CD4-positive, alpha-beta memory T cell (primary cell): Measurements from ENCODE around the gene STX7. TPM values are rescaled to one million over a fixed set of nuclear protein-coding genes. Genes with fewer than 3 reads are reported as not detected.

ENCODE experiments used
- CTCF ChIA-PET: fragments of 350-600 bp; sonication (Branson Sonifier 250); formaldehyde crosslinking; loops from one replicate; lab custom pipeline; 2021; ENCODE audit warnings: inconsistent platforms; ENCODE audit not compliant: partially characterized antibody; lab: Charles Lee
- POLR2A ChIA-PET: fragments of 350-600 bp; sonication (Branson Sonifier 250); formaldehyde crosslinking; loops from one replicate; lab custom pipeline; 2021; ENCODE audit not compliant: partially characterized antibody; lab: Charles Lee
- DNase-seq, 5 donors: peaks; one replicate each; pipeline versions ENCODE4 v3.0.0 to v3.0.0-alpha.2; 2020 to 2022; ENCODE audit warnings: mixed read lengths in 1 of 5
- H3K27ac ChIP-seq: one replicate; pipeline ENCODE4 v1.7.0; 2013; ENCODE audit warnings: low read depth, low read length
- H3K27me3 ChIP-seq: 2 replicates; pipeline ENCODE4 v1.7.0; 2013; ENCODE audit warnings: mild to moderate bottlenecking, low read length, moderate library complexity; ENCODE audit not compliant: insufficient read depth
- H3K36me3 ChIP-seq: 2 replicates; pipeline ENCODE4 v1.7.0; 2013; ENCODE audit warnings: mild to moderate bottlenecking, low read length, moderate library complexity; ENCODE audit not compliant: insufficient read depth
- H3K4me1 ChIP-seq: 2 replicates; pipeline ENCODE4 v1.7.0; 2013; ENCODE audit warnings: mild to moderate bottlenecking, low read length, moderate library complexity; ENCODE audit not compliant: insufficient read depth
- H3K4me3 ChIP-seq, 2 donors: one replicate each; pipeline ENCODE4 v1.7.0; 2013; ENCODE audit warnings: low read length in 2 of 2, mild to moderate bottlenecking in 1 of 2
- H3K9me3 ChIP-seq, 2 donors: one replicate each; pipeline ENCODE4 v1.7.0; 2013; ENCODE audit warnings: low read length in 2 of 2, control low read depth in 1 of 2; ENCODE audit not compliant: control insufficient read depth in 1 of 2
- H3K27ac Mint-ChIP-seq, 7 donors: one replicate each; pipeline ENCODE4 v1.8.0; 2020 to 2021; ENCODE audit warnings: mixed read lengths in 7 of 7, mild to moderate bottlenecking in 6 of 7, inconsistent platforms in 3 of 7, moderate library complexity in 3 of 7
- H3K27me3 Mint-ChIP-seq, 2 donors: one replicate each; pipeline ENCODE4 v1.8.0; 2020 to 2021; ENCODE audit warnings: mixed read lengths in 2 of 2
- H3K36me3 Mint-ChIP-seq, 2 donors: one replicate each; pipeline ENCODE4 v1.8.0; 2020 to 2021; ENCODE audit warnings: mixed read lengths in 2 of 2, inconsistent platforms in 1 of 2, mild to moderate bottlenecking in 1 of 2
- H3K4me1 Mint-ChIP-seq, 4 donors: one replicate each; pipeline ENCODE4 v1.8.0; 2020 to 2021; ENCODE audit warnings: mixed read lengths in 4 of 4, mild to moderate bottlenecking in 1 of 4
- H3K4me3 Mint-ChIP-seq, 8 donors: one replicate each; pipeline ENCODE4 v1.8.0; 2020 to 2021; ENCODE audit warnings: mixed read lengths in 8 of 8, mild to moderate bottlenecking in 7 of 8, moderate library complexity in 6 of 8, inconsistent platforms in 3 of 8
- H3K9me3 Mint-ChIP-seq, 8 donors: one replicate each; pipeline ENCODE4 v1.8.0; 2020 to 2021; ENCODE audit warnings: mixed read lengths in 8 of 8, mild to moderate bottlenecking in 5 of 8, inconsistent platforms in 3 of 8, moderate library complexity in 1 of 8
- intact Hi-C: fragments of 100-400 bp; cut with micrococcal nuclease; formaldehyde crosslinking; loops from one replicate; pipeline ENCODE4 v1.15.1; 2023
- polyA plus RNA-seq, 2 donors: library from polyadenylated mRNA; unstranded; fragments of 300-500 nt; fragmentation: Illumina TruSeq; gene quantifications; one replicate each; pipeline ENCODE4 v1.2.3, GENCODE V29; 2021
- total RNA-seq, 2 experiments: library from RNA; stranded (reverse); gene quantifications; one replicate each; pipeline ENCODE4 v1.2.3, GENCODE V29; 2021

Gene STX7
- total and polyA plus RNA-seq, 4 experiments from 2014 or later = 8.2 to 22.7 (median 18.8) TPM

- Histone ChIP-seq H3K4me1 (no peaks in the 10 kb centered on the region), H3K36me3 (peaks cover 26% of the 10 kb centered on the region), H3K9me3 (no peaks in the 10 kb centered on the region), H3K4me3 (no peak overlapping the region), H3K27ac (no peak overlapping the region), H3K27me3 (no peaks in the 10 kb centered on the region)
- no peak for DNase-seq
- H3K4me1 Mint-ChIP-seq = no peaks in the 10 kb centered on the region
- H3K27ac Mint-ChIP-seq = no peak overlapping the region
- no peaks in the 10 kb centered on the region for H3K9me3 Mint-ChIP-seq
- no peaks in the 10 kb centered on the region for H3K27me3 Mint-ChIP-seq
- no peak overlapping the region for H3K4me3 Mint-ChIP-seq
- intact Hi-C loops = no loop called here
- peaks cover 24 to 34% of the 10 kb centered on the region in 2 donors for H3K36me3 Mint-ChIP-seq
- ChIA-PET CTCF (interaction anchor here (1.3 kb wide), 1 partner anchor 187 kb away, joined by 6 read pairs; no protein-coding TSS in a partner anchor), POLR2A (no interaction called here)
Measured at GRCh38 chr6:132466952-132467351, 46.0 kb downstream of the STX7 start.

DNA sequence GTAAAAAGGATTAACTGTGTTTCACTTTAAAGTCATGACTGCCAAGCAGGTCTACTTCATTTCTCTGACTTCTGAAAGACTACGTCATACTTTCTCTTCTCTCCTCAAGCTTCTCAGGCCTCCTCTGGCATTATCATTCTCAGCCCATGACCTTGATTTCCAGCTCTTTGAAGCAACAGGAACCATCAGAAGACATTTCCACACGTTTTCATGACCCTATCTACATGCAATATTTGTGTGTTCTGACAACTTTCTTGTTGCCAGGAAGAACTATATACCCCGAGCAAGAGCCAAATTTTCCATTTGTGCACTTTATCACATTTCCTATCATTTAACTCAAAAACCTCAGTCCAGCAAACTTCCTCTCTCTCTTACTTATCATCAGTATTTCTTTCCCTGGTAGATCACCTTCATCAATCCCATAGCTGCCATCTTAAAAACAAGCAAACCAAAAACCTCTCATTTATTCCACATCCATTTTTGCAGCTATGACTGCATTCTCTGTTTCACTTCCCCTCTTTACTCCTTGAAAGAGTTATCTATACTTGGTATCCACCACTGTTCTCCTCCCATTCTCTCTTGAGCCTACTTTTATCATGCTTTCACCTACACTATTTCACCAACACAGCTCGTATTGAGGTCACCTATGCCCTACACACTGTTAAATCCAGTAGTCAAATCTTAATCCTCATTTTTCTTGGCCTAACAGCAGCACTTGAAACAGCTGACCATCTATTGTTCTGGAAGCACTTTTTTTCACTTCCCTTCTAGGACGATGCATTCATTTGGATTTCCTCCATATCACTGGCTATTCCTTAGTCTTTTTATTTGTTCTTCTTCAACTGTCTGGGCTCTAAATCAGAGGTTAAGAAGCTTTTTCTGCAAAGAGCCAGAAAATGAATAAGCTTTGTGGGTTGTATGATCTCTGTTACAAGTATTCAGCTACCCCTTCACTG lies 47.1 kb downstream of the STX7 start:
- H3K27ac Mint-ChIP-seq = no peak overlapping the region
- no peaks in the 10 kb centered on the region for H3K27me3 Mint-ChIP-seq
- ChIA-PET CTCF (interaction anchor here (1.5 kb wide), 1 partner anchor 186 kb away, joined by 5 read pairs; no protein-coding TSS in a partner anchor), POLR2A (no interaction called here)
- H3K4me1 ChIP-seq = no peaks in the 10 kb centered on the region
- H3K4me3 ChIP-seq = no peak overlapping the region
- DNase-seq = no peak
- H3K4me3 Mint-ChIP-seq = no peak overlapping the region
- H3K4me1 Mint-ChIP-seq = no peaks in the 10 kb centered on the region
- intact Hi-C loops = no loop called here
- no peaks in the 10 kb centered on the region for H3K9me3 Mint-ChIP-seq
- no peak overlapping the region for H3K27ac ChIP-seq
- H3K36me3 ChIP-seq = peaks cover 26% of the 10 kb centered on the region
- H3K9me3 ChIP-seq = no peaks in the 10 kb centered on the region
- peaks cover 18 to 33% of the 10 kb centered on the region in 2 donors for H3K36me3 Mint-ChIP-seq
- no peaks in the 10 kb centered on the region for H3K27me3 ChIP-seq

GRCh38 chr6:132464538-132465256 lies 48.2 kb downstream of the STX7 start:
- H3K36me3 ChIP-seq = peaks cover 26% of the 10 kb centered on the region
- no peaks in the 10 kb centered on the region for H3K4me1 ChIP-seq
- Mint-ChIP-seq H3K4me1 (no peaks in the 10 kb centered on the region), H3K27ac (no peak overlapping the region), H3K36me3 (peaks cover 23 to 38% of the 10 kb centered on the region in 2 donors), H3K4me3 (no peak overlapping the region), H3K27me3 (no peaks in the 10 kb centered on the region), H3K9me3 (no peaks in the 10 kb centered on the region)
- no peak overlapping the region for H3K4me3 ChIP-seq
- CTCF ChIA-PET = interaction anchor here (1.5 kb wide), 1 partner anchor 185 kb away, joined by 5 read pairs; no protein-coding TSS in a partner anchor
- no peaks in the 10 kb centered on the region for H3K27me3 ChIP-seq
- POLR2A ChIA-PET = no interaction called here
- H3K9me3 ChIP-seq = no peaks in the 10 kb centered on the region
- no peak for DNase-seq
- intact Hi-C loops = no loop called here
- no peak overlapping the region for H3K27ac ChIP-seq

GRCh38 chr6:132461958-132462357 lies 51.0 kb downstream of the STX7 start:
- H3K4me3 Mint-ChIP-seq = no peak overlapping the region
- no peak for DNase-seq
- intact Hi-C loops = no loop called here
- no peak overlapping the region for H3K27ac ChIP-seq
- H3K4me1 ChIP-seq = no peaks in the 10 kb centered on the region
- H3K27me3 Mint-ChIP-seq = no peaks in the 10 kb centered on the region
- CTCF ChIA-PET = interaction anchor here (1.2 kb wide), 1 partner anchor 547 kb away, joined by 3 read pairs; no protein-coding TSS in a partner anchor
- no peaks in the 10 kb centered on the region for H3K9me3 ChIP-seq
- H3K9me3 Mint-ChIP-seq = no peaks in the 10 kb centered on the region
- peaks cover 26% of the 10 kb centered on the region for H3K36me3 ChIP-seq
- H3K27ac Mint-ChIP-seq = no peak overlapping the region
- H3K36me3 Mint-ChIP-seq = peaks cover 23 to 50% of the 10 kb centered on the region in 2 donors
- H3K4me1 Mint-ChIP-seq = no peaks in the 10 kb centered on the region
- no peaks in the 10 kb centered on the region for H3K27me3 ChIP-seq
- POLR2A ChIA-PET = no interaction called here
- no peak overlapping the region for H3K4me3 ChIP-seq

DNA sequence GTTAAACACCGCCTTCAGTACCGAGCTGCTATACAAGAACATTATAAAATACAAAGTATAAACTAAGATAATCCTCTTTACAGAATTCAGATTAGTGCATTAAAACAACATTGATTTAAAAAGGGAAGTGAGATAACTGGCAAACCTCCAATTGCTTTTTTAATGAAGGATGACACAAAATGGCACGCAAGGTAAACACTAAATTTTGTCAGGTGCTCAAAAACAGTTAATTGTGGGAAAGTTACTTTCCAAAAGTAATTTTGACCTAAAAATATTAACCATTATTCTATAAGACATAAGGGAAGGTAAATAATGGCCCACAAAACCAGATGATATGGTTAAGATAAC lies 53.3 kb downstream of the STX7 start:
- H3K36me3 Mint-ChIP-seq = peaks cover 39 to 64% of the 10 kb centered on the region in 2 donors
- no peak overlapping the region for H3K27ac Mint-ChIP-seq
- POLR2A ChIA-PET = no interaction called here
- Histone ChIP-seq H3K36me3 (peaks cover 26% of the 10 kb centered on the region), H3K9me3 (no peaks in the 10 kb centered on the region), H3K27me3 (no peaks in the 10 kb centered on the region), H3K4me3 (no peak overlapping the region), H3K27ac (no peak overlapping the region), H3K4me1 (no peaks in the 10 kb centered on the region)
- DNase-seq = no peak
- H3K9me3 Mint-ChIP-seq = no peaks in the 10 kb centered on the region
- intact Hi-C loops = no loop called here
- CTCF ChIA-PET = no interaction called here
- H3K4me1 Mint-ChIP-seq = no peaks in the 10 kb centered on the region
- H3K27me3 Mint-ChIP-seq = no peaks in the 10 kb centered on the region
- H3K4me3 Mint-ChIP-seq = no peak overlapping the region

DNA sequence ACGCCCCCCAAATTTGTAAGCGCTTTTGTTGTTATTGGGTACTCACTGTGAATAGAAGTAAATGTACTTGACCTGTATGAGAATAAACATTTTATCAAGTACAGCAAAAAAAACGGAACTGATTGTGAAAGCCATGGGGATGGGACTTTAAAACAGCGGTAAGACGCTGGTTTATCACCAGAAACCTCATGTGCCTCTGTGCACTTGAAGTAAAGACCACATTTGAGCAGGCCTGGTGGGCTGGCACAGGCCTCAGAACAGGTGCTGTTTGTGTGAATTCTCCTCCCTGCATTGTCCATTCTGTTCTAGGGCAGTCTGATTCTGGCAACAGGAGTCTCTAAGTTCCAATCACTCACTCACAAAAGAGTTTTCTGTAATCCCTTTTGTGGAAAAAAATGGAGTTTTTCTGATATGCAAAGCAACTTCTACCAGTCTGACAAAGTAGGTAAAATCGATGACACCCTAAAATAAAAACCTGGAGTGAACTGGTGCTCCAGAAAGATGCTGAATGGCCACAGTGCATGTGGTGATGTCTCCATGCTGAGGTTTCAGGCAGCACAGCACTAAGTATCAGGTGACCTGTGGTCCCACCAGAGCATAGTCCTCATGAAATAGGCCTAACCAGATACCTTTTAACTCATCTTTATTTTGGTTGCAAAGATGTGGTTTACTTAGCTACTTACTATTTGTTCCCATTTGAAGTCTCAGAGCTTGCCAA lies 53.9 kb downstream of the STX7 start:
- DNase-seq = no peak
- H3K9me3 Mint-ChIP-seq = no peaks in the 10 kb centered on the region
- peak overlapping the region in 1 of 8 donors; percentile 20 for H3K4me3 Mint-ChIP-seq
- H3K4me1 ChIP-seq = no peaks in the 10 kb centered on the region
- H3K27ac Mint-ChIP-seq = no peak overlapping the region
- H3K27me3 ChIP-seq = no peaks in the 10 kb centered on the region
- ChIA-PET CTCF (no interaction called here), POLR2A (no interaction called here)
- H3K9me3 ChIP-seq = no peaks in the 10 kb centered on the region
- H3K27me3 Mint-ChIP-seq = no peaks in the 10 kb centered on the region
- H3K4me3 ChIP-seq = no peak overlapping the region
- peaks cover 44 to 67% of the 10 kb centered on the region in 2 donors for H3K36me3 Mint-ChIP-seq
- H3K36me3 ChIP-seq = peaks cover 26% of the 10 kb centered on the region
- H3K27ac ChIP-seq = no peak overlapping the region
- H3K4me1 Mint-ChIP-seq = no peaks in the 10 kb centered on the region
- intact Hi-C loops = no loop called here

GRCh38 chr6:132456700-132457143 lies 56.2 kb downstream of the STX7 start:
- H3K27ac Mint-ChIP-seq = peak overlapping the region in 1 of 7 donors; percentile 14
- Histone ChIP-seq H3K4me1 (no peaks in the 10 kb centered on the region), H3K9me3 (no peaks in the 10 kb centered on the region), H3K4me3 (no peak overlapping the region), H3K27ac (no peak overlapping the region), H3K36me3 (peaks cover 8% of the 10 kb centered on the region), H3K27me3 (no peaks in the 10 kb centered on the region)
- ChIA-PET CTCF (no interaction called here), POLR2A (no interaction called here)
- intact Hi-C loops = no loop called here
- H3K36me3 Mint-ChIP-seq = peaks cover 64 to 72% of the 10 kb centered on the region in 2 donors
- H3K4me1 Mint-ChIP-seq = no peaks in the 10 kb centered on the region
- DNase-seq = no peak
- no peak overlapping the region for H3K4me3 Mint-ChIP-seq
- no peaks in the 10 kb centered on the region for H3K27me3 Mint-ChIP-seq
- no peaks in the 10 kb centered on the region for H3K9me3 Mint-ChIP-seq
